Urinary bladder (tissue), 4 donors: Measurements from ENCODE around the gene PLCD3. TPM values are rescaled to one million over a fixed set of nuclear protein-coding genes. Genes with fewer than 3 reads are reported as not detected.

ENCODE experiments used
- DNase-seq: peaks from one replicate; pipeline ENCODE4 v3.0.0-alpha.2; 2015; ENCODE audit errors: extremely low spot score
- H3K27ac ChIP-seq: one replicate; pipeline ENCODE4 v1.5.1; 2013; ENCODE audit warnings: low read depth, mild to moderate bottlenecking, moderate library complexity
- H3K36me3 ChIP-seq: one replicate; pipeline ENCODE4 v1.6.1; 2013; ENCODE audit warnings: mild to moderate bottlenecking, moderate library complexity; ENCODE audit not compliant: insufficient read depth
- H3K4me1 ChIP-seq: one replicate; pipeline ENCODE4 v1.6.1; 2013; ENCODE audit warnings: mild to moderate bottlenecking, moderate library complexity; ENCODE audit not compliant: insufficient read depth
- H3K4me3 ChIP-seq: one replicate; pipeline ENCODE4 v1.5.1; 2013; ENCODE audit warnings: low read depth, low read length
- WGBS: extraction: QIAGEN DNeasy Blood & Tissue Kit; methylation state at CpG from one replicate; pipeline ENCODE4 v1.1.7; 2013; 5-methylcytosine and 5-hydroxymethylcytosine counted together
- polyA plus RNA-seq: library from polyadenylated mRNA; stranded (reverse); fragments of 200-250 nt; gene quantifications from one replicate; pipeline ENCODE4 v1.2.3, GENCODE V29; 2013
- total RNA-seq: library from RNA; depleted of rRNA; stranded (reverse); fragments of >200 nt; gene quantifications from one replicate; pipeline ENCODE4 v1.2.3, GENCODE V29; 2014
- donor health status: healthy with polysubstance abuse.
- donor health status: healthy.

PLCD3 gene
- total and polyA plus RNA-seq, 2 donors, result 18.1 to 84.1 TPM

- 90% methylated on average over 3 of the region's 3 CpGs for WGBS
- Histone ChIP-seq H3K4me1 (no peaks in the 10 kb centered on the region), H3K4me3 (no peak overlapping the region), H3K27ac (no peak overlapping the region), H3K36me3 (peaks cover 9% of the 10 kb centered on the region)
- DNase-seq, result no peak
Measured at GRCh38 chr17:45088741-45089140, 43.6 kb downstream of the PLCD3 start.

- Histone ChIP-seq H3K36me3 (peaks cover 9% of the 10 kb centered on the region), H3K4me3 (no peak overlapping the region), H3K27ac (no peak overlapping the region), H3K4me1 (no peaks in the 10 kb centered on the region)
- no peak for DNase-seq
- 91% methylated on average over 5 of the region's 5 CpGs for WGBS
Measured at GRCh38 chr17:45087978-45088377, 44.3 kb downstream of the PLCD3 start.

- Histone ChIP-seq H3K36me3 (peaks cover 10% of the 10 kb centered on the region), H3K4me1 (no peaks in the 10 kb centered on the region), H3K4me3 (no peak overlapping the region), H3K27ac (no peak overlapping the region)
- WGBS, result 79% methylated on average over 3 of the region's 3 CpGs
- no peak for DNase-seq
Measured at GRCh38 chr17:45087504-45087975, 44.8 kb downstream of the PLCD3 start.

- Histone ChIP-seq H3K36me3 (peaks cover 14% of the 10 kb centered on the region), H3K4me3 (no peak overlapping the region)
Measured at GRCh38 chr17:45086865-45087503, 45.3 kb downstream of the PLCD3 start.

GRCh38 chr17:45086391-45086790 is 45.9 kb downstream of the PLCD3 start:
- Histone ChIP-seq H3K36me3 (peaks cover 18% of the 10 kb centered on the region), H3K27ac (no peak overlapping the region), H3K4me3 (no peak overlapping the region), H3K4me1 (no peaks in the 10 kb centered on the region)
- WGBS, result 92% methylated on average over 4 of the region's 4 CpGs
- DNase-seq, result no peak

More at GRCh38 chr17:45086865-45087503, 45.3 kb downstream of the PLCD3 start:
- no peak for DNase-seq
- Histone ChIP-seq H3K4me1 (no peaks in the 10 kb centered on the region), H3K27ac (no peak overlapping the region)
- 96% methylated on average over 6 of the region's 6 CpGs for WGBS

GRCh38 chr17:45081047-45081703 is 51.1 kb downstream of the PLCD3 start:
- DNase-seq, result no peak
- WGBS, result 86% methylated on average over 6 of the region's 6 CpGs
- Histone ChIP-seq H3K4me1 (no peaks in the 10 kb centered on the region), H3K4me3 (no peak overlapping the region), H3K36me3 (peaks cover 14% of the 10 kb centered on the region), H3K27ac (no peak overlapping the region)

GRCh38 chr17:45077643-45078042 is 54.7 kb downstream of the PLCD3 start:
- no peak overlapping the region for H3K27ac ChIP-seq
- 85% methylated on average over 3 of the region's 3 CpGs for WGBS
- no peak overlapping the region for H3K4me3 ChIP-seq
- H3K4me1 ChIP-seq, result no peaks in the 10 kb centered on the region
- DNase-seq, result no peak
- peaks cover 12% of the 10 kb centered on the region for H3K36me3 ChIP-seq

- DNase-seq, result no peak
- Histone ChIP-seq H3K4me1 (peaks cover 2% of the 10 kb centered on the region), H3K36me3 (peaks cover 2% of the 10 kb centered on the region), H3K27ac (peak overlapping the region; percentile 63), H3K4me3 (no peak overlapping the region)
- 60% methylated on average over 5 of the region's 5 CpGs for WGBS
Measured at GRCh38 chr17:45073414-45074070, 58.8 kb downstream of the PLCD3 start.

GRCh38 chr17:45070809-45071208 is 61.5 kb downstream of the PLCD3 start:
- DNase-seq, result no peak
- Histone ChIP-seq H3K4me1 (peaks cover 2% of the 10 kb centered on the region), H3K36me3 (peaks cover 2% of the 10 kb centered on the region), H3K4me3 (no peak overlapping the region), H3K27ac (no peak overlapping the region)
- WGBS, result 85% methylated on average over 2 of the region's 2 CpGs

GRCh38 chr17:45070001-45070400 is 62.3 kb downstream of the PLCD3 start:
- 87% methylated on average over 8 of the region's 8 CpGs for WGBS

GRCh38 chr17:45067637-45068036 is 64.7 kb downstream of the PLCD3 start:
- WGBS, result 76% methylated on average over 2 of the region's 2 CpGs
- H3K4me3 ChIP-seq, result no peak overlapping the region
- H3K36me3 ChIP-seq, result peaks cover 2% of the 10 kb centered on the region
- no peak overlapping the region for H3K27ac ChIP-seq
- DNase-seq, result no peak
- H3K4me1 ChIP-seq, result peaks cover 2% of the 10 kb centered on the region

More at GRCh38 chr17:45070001-45070400, 62.3 kb downstream of the PLCD3 start:
- no peak overlapping the region for H3K27ac ChIP-seq
- H3K36me3 ChIP-seq, result peaks cover 2% of the 10 kb centered on the region
- H3K4me3 ChIP-seq, result no peak overlapping the region
- DNase-seq, result no peak
- H3K4me1 ChIP-seq, result peaks cover 2% of the 10 kb centered on the region

- no peak for DNase-seq
- no peaks in the 10 kb centered on the region for H3K36me3 ChIP-seq
- no peak overlapping the region for H3K4me3 ChIP-seq
- 64% methylated on average over 1 of the region's 1 CpG for WGBS
- H3K27ac ChIP-seq, result no peak overlapping the region
- H3K4me1 ChIP-seq, result peaks cover 4% of the 10 kb centered on the region
Measured at GRCh38 chr17:45063198-45063597, 69.1 kb downstream of the PLCD3 start.

GRCh38 chr17:45061606-45062205 is 70.6 kb downstream of the PLCD3 start:
- WGBS, result 13% methylated on average over 15 of the region's 15 CpGs
- H3K27ac ChIP-seq, result no peak overlapping the region
- DNase-seq, result no peak
- H3K4me1 ChIP-seq, result peaks cover 4% of the 10 kb centered on the region
- H3K36me3 ChIP-seq, result no peaks in the 10 kb centered on the region
- peak overlapping the region; percentile 36 for H3K4me3 ChIP-seq
